Measurements from ENCODE around the gene C1QTNF6.

Gene C1QTNF6

DNA sequence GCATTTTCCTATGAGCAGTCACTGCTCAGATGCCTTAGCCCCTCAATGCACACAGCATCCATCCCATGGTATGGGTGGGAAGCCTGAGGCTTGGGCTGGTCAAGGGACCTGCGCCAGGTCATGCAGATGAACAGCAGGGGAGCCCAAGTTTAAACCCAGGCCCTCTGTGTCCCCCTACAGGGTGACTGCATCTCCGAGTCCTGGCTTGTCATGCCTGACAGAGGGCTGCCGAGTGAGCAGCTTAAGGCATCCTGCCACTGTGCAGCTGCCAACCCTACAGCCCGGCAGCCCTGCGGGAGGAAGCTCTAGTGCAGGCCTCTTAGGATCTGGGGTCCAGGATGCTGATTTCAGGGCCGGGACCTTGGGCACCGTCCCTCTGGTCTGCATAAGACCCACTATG is 48.3 kb downstream of the C1QTNF6 start:
- no peak for DNase-seq

DNA sequence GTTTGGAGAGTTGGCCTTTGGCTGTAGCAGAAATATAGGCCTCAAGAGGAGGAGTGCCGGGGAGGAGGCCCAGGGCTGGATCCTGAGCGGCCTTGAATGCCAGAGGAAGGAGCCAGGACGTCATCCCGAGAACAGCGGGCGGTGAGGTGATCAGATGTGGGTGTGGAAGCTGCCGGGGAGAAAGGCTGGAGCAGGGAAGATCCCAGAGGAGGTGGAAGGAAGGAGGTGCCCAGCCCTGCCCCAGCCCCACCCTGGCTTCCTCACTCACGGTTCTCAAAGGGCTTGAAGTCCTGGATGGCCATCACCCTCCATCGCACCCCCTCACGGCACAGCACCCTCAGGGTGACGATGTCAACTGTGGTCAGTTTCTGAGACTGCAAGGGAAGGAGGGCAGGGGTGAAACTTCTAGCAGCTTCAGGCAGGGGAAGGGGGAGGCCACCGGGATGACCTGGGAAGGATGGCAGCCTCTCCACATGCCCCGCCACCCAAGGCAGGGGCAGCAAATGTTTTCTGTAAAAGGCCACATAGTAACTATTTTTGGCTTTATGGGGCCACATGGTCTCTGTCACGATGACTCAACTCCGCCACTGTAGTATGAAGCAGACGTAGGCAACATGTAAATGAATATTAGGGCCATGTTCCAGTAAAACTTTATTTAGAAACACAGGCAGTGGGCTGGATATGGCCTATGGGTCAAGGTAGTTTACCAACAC is 49.0 kb downstream of the C1QTNF6 start:
- DNase-seq: no peak

DNA sequence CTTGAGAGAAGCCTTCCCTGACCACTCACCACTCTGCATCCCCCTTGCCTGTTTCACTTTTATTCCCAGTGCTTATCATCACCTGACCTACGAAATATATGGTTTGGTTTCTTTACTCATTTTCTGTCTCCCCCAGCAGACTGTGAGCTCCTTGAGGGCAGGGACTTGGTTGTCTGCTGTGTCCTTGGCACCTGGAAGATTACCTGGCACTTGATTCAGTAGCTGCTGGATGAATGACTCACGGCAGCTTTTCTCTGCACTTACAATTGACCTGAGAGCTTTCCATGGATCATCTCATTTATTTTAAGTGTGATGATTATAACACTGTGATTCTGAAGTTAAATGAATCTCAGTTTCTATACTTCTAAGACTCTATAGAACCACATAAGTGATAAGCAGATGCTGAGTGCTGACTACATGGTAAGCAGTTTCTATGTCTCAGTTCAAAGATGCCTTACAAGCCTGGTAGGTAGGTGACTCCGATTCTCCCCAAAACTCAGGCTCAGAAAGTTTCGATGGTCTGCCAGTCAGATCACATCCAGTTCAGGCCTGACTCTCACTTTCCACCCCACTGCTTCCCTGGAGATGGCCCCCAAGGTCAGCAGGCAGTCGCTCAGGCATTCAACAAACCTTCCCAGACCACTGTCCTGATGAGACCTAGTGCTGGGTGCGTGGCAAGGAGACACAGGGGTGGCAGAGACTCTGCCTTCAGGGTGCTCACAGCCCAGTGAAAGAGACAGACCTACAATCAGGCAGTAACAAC is 50.0 kb downstream of the C1QTNF6 start:
- DNase-seq: no peak

DNA sequence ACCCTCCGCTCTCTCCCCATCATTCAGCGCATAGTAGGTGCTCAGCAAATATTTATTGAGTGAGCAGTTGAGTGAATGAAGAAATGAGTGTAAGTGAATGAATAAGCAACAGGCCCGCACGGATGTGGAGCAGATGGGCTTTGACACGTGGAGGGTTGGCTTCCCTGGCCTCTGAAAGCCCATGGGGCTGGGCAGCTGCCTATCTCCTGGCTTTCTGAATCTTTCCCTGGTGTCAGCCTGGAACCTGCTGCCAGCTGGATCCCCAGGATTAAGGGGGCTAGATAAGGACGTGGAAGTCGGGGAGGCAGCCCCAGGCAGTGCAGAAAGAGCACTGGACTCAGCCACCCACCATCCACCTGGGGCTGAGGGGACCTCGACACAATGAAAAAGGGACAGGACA is 50.9 kb downstream of the C1QTNF6 start:
- DNase-seq: no peak

DNA sequence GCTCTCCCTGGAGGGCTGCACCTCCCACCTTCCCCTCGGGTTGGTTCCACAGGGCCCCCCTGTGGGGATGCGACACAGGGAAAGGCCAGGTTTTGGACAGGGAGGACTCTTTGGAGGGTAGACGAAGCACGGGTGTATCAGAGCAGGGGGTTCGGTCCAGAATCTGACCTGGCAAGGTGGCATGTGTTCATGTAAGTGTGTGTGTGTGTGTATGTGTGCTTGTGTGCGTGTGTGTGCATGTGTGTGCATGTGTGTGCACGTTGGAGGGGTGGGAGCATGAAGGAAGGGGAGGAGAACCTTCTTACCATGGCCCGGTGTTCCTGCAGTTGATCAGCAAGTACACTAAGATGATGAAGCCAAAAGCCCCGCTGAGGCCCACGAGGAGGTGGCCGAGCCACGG is 53.0 kb downstream of the C1QTNF6 start:
- no peak for DNase-seq

DNA sequence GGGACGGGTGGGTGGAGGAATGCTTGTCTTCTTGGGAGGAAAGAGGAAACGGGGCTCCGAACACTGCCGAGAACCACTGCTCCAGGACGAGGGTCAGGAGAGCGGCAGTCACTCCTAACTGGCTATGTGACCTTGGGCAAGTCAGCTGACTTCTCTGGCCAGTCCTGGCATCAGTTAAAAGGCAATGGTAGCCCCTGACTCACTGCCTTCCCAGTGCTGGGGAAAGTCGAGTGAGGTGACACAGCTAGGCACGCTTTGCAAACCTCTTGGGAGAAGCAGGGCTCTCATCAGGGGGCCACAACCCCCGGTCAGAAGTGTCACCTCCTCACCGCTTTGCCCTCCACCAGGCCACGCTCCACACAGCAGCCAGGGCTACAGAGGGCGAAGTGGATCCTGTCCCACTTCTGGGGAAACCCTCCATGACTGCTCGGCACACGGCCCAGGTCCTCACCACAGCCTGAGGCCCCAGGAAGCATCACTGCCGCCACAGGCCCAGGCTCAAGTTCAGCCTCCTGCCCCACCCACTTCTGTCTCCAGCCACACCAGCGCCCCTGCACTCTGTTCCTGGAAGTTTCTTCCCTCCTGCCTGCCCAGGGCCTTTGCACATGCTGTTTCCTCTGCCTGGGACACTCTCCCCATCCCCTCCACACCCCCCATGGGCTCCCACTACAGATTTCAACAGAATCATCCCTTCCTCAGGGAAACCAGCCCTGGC is 54.6 kb downstream of the C1QTNF6 start:
- DNase-seq: peak in 1 of 2 donors; percentile 20

DNA sequence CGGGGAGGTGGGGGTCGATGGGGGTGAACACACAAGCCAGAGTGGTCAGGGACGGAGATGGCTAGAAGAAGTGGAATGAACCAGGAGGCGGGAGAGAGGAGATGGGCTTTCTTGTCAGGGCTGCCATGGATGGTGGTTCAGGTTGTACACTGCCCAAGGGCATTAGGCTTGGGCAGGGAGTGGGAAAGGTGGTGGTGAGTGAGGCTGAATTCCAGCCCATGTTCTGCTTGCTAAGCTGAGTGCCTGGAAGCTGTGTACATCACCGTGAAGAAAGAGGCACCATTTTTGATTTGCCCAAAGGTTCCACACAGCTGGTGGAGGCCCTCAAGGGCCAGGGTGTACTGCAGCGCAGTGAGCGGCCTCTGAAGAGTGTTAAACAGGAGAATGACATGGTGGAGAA is 55.3 kb downstream of the C1QTNF6 start:
- DNase-seq: no peak
